A549 treated with GW870086 at 1 μM for 4 hours (cell line): ENCODE measurements around the gene OR2AG1. TPM values are rescaled to one million over a fixed set of nuclear protein-coding genes. Genes with fewer than 3 reads are reported as not detected.

Source experiments
- total RNA-seq: library from RNA; stranded (reverse); fragments of 200-300 nt; extraction: Qiagen RNA extraction; gene quantifications from 5 replicates; pipeline ENCODE4 v1.2.3, GENCODE V29; 2022; ENCODE audit warnings: low read depth

The OR2AG1 gene, protein sequence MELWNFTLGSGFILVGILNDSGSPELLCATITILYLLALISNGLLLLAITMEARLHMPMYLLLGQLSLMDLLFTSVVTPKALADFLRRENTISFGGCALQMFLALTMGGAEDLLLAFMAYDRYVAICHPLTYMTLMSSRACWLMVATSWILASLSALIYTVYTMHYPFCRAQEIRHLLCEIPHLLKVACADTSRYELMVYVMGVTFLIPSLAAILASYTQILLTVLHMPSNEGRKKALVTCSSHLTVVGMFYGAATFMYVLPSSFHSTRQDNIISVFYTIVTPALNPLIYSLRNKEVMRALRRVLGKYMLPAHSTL
- total RNA-seq, result not detected in 5 replicates

DNA sequence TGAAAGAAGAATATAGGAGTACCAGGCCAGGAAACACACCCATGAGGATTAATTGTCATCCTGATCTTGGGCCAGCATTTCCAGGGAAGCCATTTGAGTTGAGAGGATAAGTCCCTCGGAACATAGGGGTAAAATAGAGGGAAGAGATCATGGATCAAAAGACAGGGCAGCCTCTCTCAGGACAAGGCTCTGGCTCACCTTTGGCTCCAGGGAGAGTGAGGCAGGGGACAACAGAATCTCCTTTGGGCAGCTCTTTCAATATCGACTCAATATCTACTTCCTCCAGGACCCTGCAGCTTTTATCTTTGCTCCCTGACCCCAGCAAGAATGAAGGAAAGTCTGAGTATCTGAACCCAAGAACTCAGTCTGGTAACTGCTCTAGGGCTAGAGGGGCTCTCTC is at the start of gene OR2AG1:
OR2AG1 (plus strand) TSS at position 301 of the 400 bp plus-strand sequence. CDS start 2,018 bp downstream, outside the sequence.

DNA sequence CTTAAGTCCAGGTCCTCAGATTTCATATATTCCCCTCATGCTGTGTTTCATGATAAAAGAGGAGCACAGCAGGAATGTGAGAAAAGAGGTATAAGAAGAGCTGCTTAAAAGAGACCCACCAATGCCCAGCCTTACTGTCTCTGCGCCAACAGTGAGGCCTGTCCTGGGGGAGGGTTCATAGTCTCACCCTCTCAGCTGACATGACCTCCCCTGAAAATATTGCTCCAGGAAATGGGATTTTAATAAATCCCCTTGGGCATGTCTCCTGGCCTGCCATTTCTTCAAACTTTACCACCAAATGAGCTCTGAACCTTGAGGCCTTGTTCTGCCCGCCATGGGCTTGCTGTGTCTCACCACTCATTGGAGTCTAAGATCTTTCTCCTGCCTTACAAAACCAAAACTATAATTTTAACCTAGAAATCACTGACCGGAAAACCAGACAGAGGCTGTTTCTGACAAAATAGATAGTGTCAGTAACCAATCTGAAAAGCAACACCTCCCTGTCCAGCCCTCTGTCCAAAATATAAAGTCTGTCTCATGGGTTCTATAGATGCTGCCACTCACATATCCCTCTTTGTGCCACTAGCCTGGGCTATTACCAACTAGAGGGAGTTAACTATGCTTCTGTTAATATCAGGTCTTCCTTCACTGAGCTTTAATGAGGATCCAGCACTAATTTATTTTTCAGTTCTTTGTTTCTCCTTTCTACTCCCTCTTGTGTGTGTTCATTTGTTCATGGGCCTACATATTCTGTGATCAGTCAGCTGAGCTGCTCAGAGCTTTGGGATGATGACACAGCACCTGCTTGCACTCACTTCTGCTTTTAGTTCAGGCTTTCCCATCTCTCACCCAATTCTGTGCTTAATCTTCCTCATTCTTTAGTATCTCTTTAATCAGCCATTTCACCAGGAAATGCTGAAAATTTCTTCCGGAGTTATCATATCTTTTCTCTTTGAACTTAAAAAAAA is 10.6 kb upstream of the OR2AG1 start, which contains the start of gene OR2AG2:
OR2AG2 (minus strand) TSS at position 51 of the 968 bp plus-strand sequence. CDS start 3,019 bp downstream, outside the sequence.

DNA sequence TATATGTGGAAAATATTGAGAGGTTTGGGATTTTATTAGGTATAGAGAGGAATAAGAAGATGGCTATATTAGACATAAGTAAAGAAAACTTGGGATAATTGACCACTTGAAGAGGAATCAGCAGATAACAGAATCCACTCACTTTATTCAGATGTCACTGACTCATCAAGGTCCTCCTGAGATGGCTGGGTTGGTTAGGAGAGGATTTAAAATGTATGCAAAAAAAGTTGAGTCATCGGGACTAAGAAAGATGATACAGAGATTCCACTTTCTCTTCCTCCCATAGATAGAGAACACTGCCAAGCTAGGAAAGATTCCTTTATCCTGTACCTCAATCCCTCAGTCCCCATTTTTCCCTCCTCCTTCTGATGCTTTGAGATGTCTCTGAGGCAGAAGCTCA is 16.6 kb downstream of the OR2AG1 start, which contains the start of gene OR6A2:
OR6A2 (minus strand) TSS at position 288 of the 400 bp plus-strand sequence. CDS start 3,981 bp downstream, outside the sequence.

Other genes with a start within 250 kb of the OR2AG1 start
- 25.1 to 32.0 TPM (median 29.4 TPM) in 5 replicates for gene RRP8, start 179.4 kb upstream of the OR2AG1 start, total RNA-seq
- 102 to 117 TPM (median 112 TPM) in 5 replicates for gene ILK, start 179.2 kb upstream of the OR2AG1 start, total RNA-seq
- gene TAF10, start 170.8 kb upstream of the OR2AG1 start, total RNA-seq, result 155 to 277 TPM (median 228 TPM) in 5 replicates
- 40.6 to 49.2 TPM (median 44.8 TPM) in 5 replicates for gene TPP1, start 163.6 kb upstream of the OR2AG1 start, total RNA-seq
- 0.03 to 0.14 TPM (median 0.08 TPM) in 5 replicates for gene DCHS1, start 127.2 kb upstream of the OR2AG1 start, total RNA-seq
- 93.1 to 110 TPM (median 101 TPM) in 5 replicates for gene MRPL17, start 99.7 kb upstream of the OR2AG1 start, total RNA-seq
- 0.03 TPM in 2 of 5 replicates, not detected in the others for gene OR2AG2, start 11.0 kb upstream of the OR2AG1 start, total RNA-seq
- not detected in 5 replicates for gene OR6A2, start 16.7 kb downstream of the OR2AG1 start, total RNA-seq
- gene OR10A5, start 62.7 kb downstream of the OR2AG1 start, total RNA-seq, result not detected in 5 replicates
- not detected in 5 replicates for gene OR10A2, start 80.0 kb downstream of the OR2AG1 start, total RNA-seq
- not detected in 5 replicates for gene OR10A4, start 93.6 kb downstream of the OR2AG1 start, total RNA-seq
- gene OR2D2, start 109.5 kb downstream of the OR2AG1 start, total RNA-seq, result not detected in 5 replicates
- gene OR2D3, start 138.0 kb downstream of the OR2AG1 start, total RNA-seq, result not detected in 5 replicates
- 0.88 to 1.2 TPM (median 1.1 TPM) in 5 replicates for gene ZNF215, start 143.4 kb downstream of the OR2AG1 start, total RNA-seq
- 0.45 to 1.2 TPM (median 0.87 TPM) in 5 replicates for gene ZNF214, start 237.3 kb downstream of the OR2AG1 start, total RNA-seq
- not detected in 5 replicates for gene NLRP14, start 237.5 kb downstream of the OR2AG1 start, total RNA-seq